Prostate gland (tissue), 2 donors: Measurements from ENCODE around the gene SLC43A2.

ENCODE experiments used
- CTCF ChIP-seq, 4 experiments: fragments of 200-600 bp in 2 of 4; fragments of 450-650 bp in 2 of 4; sonication (generic) in 2 of 4; IDR thresholded peaks; 1 replicate in 3 of 4; 2 replicates in 1 of 4; pipeline ENCODE4 v1.5.1; 2016 to 2019; ENCODE audit warnings: antibody characterized with exemption in 4 of 4, mild to moderate bottlenecking in 2 of 4, moderate library complexity in 2 of 4
- POLR2A ChIP-seq: fragments of 450-650 bp; IDR thresholded peaks from one replicate; pipeline ENCODE4 v1.6.1; 2016; ENCODE audit warnings: antibody characterized with exemption, mild to moderate bottlenecking
- POLR2AphosphoS5 ChIP-seq: sonication (generic); formaldehyde crosslinking; IDR thresholded peaks from one replicate; pipeline ENCODE4 v1.6.1; 2017; ENCODE audit warnings: antibody characterized with exemption

GRCh38 chr17:1597861-1598342, 30.7 kb downstream of the SLC43A2 start:
- no peak for TF ChIP-seq CTCF (IDR thresholded peaks at IDR 0.05)
- no peak for TF ChIP-seq POLR2A
- peak; percentile 59 for TF ChIP-seq POLR2AphosphoS5
